HG03442 (cell line): ENCODE measurements around the gene SUOX.
"Not testable (repeated sequence)": the region's sequence is repeated elsewhere in the genome, so short reads cannot be mapped to it uniquely, and the experiment has no call there.

Source experiments
- ATAC-seq: cut with Tn5 transposase; IDR thresholded peaks from one replicate; pipeline ENCODE4 v1.9.1; 2021; ENCODE audit warnings: mild to moderate bottlenecking, moderate library complexity; ENCODE audit not compliant: unreplicated experiment

SUOX gene

GRCh38 chr12:55996715-55997534 lies at the start of gene SUOX:
TSS of gene SUOX (plus strand) at chr12:55997276. CDS start at chr12:56002222, 4,946 bp downstream.
- peak; percentile 99 for ATAC-seq

GRCh38 chr12:55955344-55955743 lies 41.7 kb upstream of the SUOX start:
- no peak for ATAC-seq

GRCh38 chr12:55955800-55956508 lies 41.1 kb upstream of the SUOX start:
- no peak for ATAC-seq

- no peak for ATAC-seq
Observed at GRCh38 chr12:55957106-55957859, 39.8 kb upstream of the SUOX start.

GRCh38 chr12:55963760-55964159 lies 33.3 kb upstream of the SUOX start:
- no peak for ATAC-seq

- no peak for ATAC-seq
Observed at GRCh38 chr12:55965240-55965639, 31.8 kb upstream of the SUOX start.

GRCh38 chr12:55965941-55966407 lies 31.1 kb upstream of the SUOX start, which contains the start of gene PMEL:
TSS of gene PMEL (minus strand) at chr12:55966042. CDS start at chr12:55966011, 31 bp downstream.
- ATAC-seq: no peak

- peak; percentile 93 for ATAC-seq
Observed at GRCh38 chr12:55966408-55967281, 30.4 kb upstream of the SUOX start, which contains the start of gene CDK2. TSS of gene CDK2 (plus strand) at chr12:55966830. CDS start at chr12:55967009, 179 bp downstream.

GRCh38 chr12:55969356-55969755 lies 27.7 kb upstream of the SUOX start:
- no peak for ATAC-seq

- no peak for ATAC-seq
Observed at GRCh38 chr12:55970775-55971174, 26.3 kb upstream of the SUOX start.

- ATAC-seq: no peak
Observed at GRCh38 chr12:55972042-55972441, 25.0 kb upstream of the SUOX start.

GRCh38 chr12:55972456-55972855 lies 24.6 kb upstream of the SUOX start:
- no peak for ATAC-seq

- ATAC-seq: no peak
Observed at GRCh38 chr12:55972911-55973598, 24.0 kb upstream of the SUOX start.

- peak; percentile 93 for ATAC-seq
Observed at GRCh38 chr12:55973599-55974307, 23.3 kb upstream of the SUOX start, which contains the start of gene RAB5B. TSS of gene RAB5B (plus strand) at chr12:55974078. CDS start at chr12:55986961, 12,883 bp downstream.

- peak; percentile 11 for ATAC-seq
Observed at GRCh38 chr12:55974308-55974730, 22.8 kb upstream of the SUOX start.

GRCh38 chr12:55978393-55978792 lies 18.7 kb upstream of the SUOX start:
- ATAC-seq: no peak

- ATAC-seq: no peak
Observed at GRCh38 chr12:55979069-55979468, 18.0 kb upstream of the SUOX start.

- not testable (repeated sequence) for ATAC-seq
Observed at GRCh38 chr12:55981882-55982281, 15.2 kb upstream of the SUOX start.
